GM19324 (cell line): ENCODE data around the gene RMND1.
A peak's percentile ranks its signal among the peaks of the same experiment; 100 is the strongest.
"Not testable (repeated sequence)": the region's sequence is repeated elsewhere in the genome, so short reads cannot be mapped to it uniquely, and the experiment has no call there.

Experiments
- ATAC-seq: cut with Tn5 transposase; IDR thresholded peaks from one replicate; pipeline ENCODE4 v1.9.1; 2021; ENCODE audit warnings: mild to moderate bottlenecking, moderate library complexity; ENCODE audit not compliant: unreplicated experiment, low FRiP score

The RMND1 gene

GRCh38 chr6:151389618-151390275 lies 62.2 kb downstream of the RMND1 start:
- ATAC-seq: peak; percentile 74

- no peak for ATAC-seq
Measured at GRCh38 chr6:151388997-151389617, 62.8 kb downstream of the RMND1 start.

GRCh38 chr6:151388236-151388635 lies 63.7 kb downstream of the RMND1 start:
- no peak for ATAC-seq

- no peak for ATAC-seq
Measured at GRCh38 chr6:151387175-151387970, 64.6 kb downstream of the RMND1 start.

- no peak for ATAC-seq
Measured at GRCh38 chr6:151385177-151385576, 66.7 kb downstream of the RMND1 start.

- ATAC-seq: no peak
Measured at GRCh38 chr6:151384151-151384550, 67.8 kb downstream of the RMND1 start.

GRCh38 chr6:151382631-151383030 lies 69.3 kb downstream of the RMND1 start:
- not testable (repeated sequence) for ATAC-seq

- no peak for ATAC-seq
Measured at GRCh38 chr6:151381722-151382121, 70.2 kb downstream of the RMND1 start.

- no peak for ATAC-seq
Measured at GRCh38 chr6:151380848-151381205, 71.1 kb downstream of the RMND1 start.

- peak; percentile 69 for ATAC-seq
Measured at GRCh38 chr6:151379933-151380847, 71.7 kb downstream of the RMND1 start.

- ATAC-seq: no peak
Measured at GRCh38 chr6:151377095-151377494, 74.8 kb downstream of the RMND1 start.

- ATAC-seq: no peak
Measured at GRCh38 chr6:151376440-151376839, 75.5 kb downstream of the RMND1 start.

- no peak for ATAC-seq
Measured at GRCh38 chr6:151375833-151376232, 76.1 kb downstream of the RMND1 start.

- no peak for ATAC-seq
Measured at GRCh38 chr6:151374036-151374683, 77.8 kb downstream of the RMND1 start.

GRCh38 chr6:151372164-151372563 lies 79.8 kb downstream of the RMND1 start:
- no peak for ATAC-seq

GRCh38 chr6:151370509-151371078 lies 81.3 kb downstream of the RMND1 start:
- ATAC-seq: no peak

- no peak for ATAC-seq
Measured at GRCh38 chr6:151365233-151365632, 86.7 kb downstream of the RMND1 start.

- ATAC-seq: no peak
Measured at GRCh38 chr6:151359486-151359885, 92.4 kb downstream of the RMND1 start.

GRCh38 chr6:151358475-151358874 lies 93.5 kb downstream of the RMND1 start:
- ATAC-seq: no peak
